Measurements from ENCODE around the gene SLC25A6.
"Not testable (repeated sequence)": the region's sequence is repeated elsewhere in the genome, so short reads cannot be mapped to it uniquely, and the experiment has no call there.

Gene SLC25A6

GRCh38 chrX:1412551-1413161 is 20.7 kb upstream of the SLC25A6 start:
- no peak overlapping the region for H3K4me3 ChIP-seq (ENCODE audit: control insufficient read depth, low read depth, low read length)
- no peak for TF ChIP-seq CTCF (IDR thresholded peaks at IDR 0.05; ENCODE audit: control insufficient read depth, insufficient read depth, low read depth, low read length, missing control alignments)

GRCh38 chrX:1411326-1411725 is 19.4 kb upstream of the SLC25A6 start:
- no peak overlapping the region for H3K4me3 ChIP-seq (ENCODE audit: control insufficient read depth, low read depth, low read length)
- no peak for DNase-seq (ENCODE audit: low read depth)
- TF ChIP-seq CTCF (IDR thresholded peaks at IDR 0.05; ENCODE audit: control insufficient read depth, insufficient read depth, low read depth, low read length, missing control alignments) = no peak

More at GRCh38 chrX:1412551-1413161, 20.7 kb upstream of the SLC25A6 start:
- DNase-seq (ENCODE audit: low read depth) = no peak

GRCh38 chrX:1407035-1407434 is 15.1 kb upstream of the SLC25A6 start:
- TF ChIP-seq CTCF (IDR thresholded peaks at IDR 0.05; ENCODE audit: control insufficient read depth, insufficient read depth, low read depth, low read length, missing control alignments) = no peak
- H3K4me3 ChIP-seq (ENCODE audit: control insufficient read depth, low read depth, low read length) = no peak overlapping the region
- no peak for DNase-seq (ENCODE audit: low read depth)

GRCh38 chrX:1405769-1406168 is 13.9 kb upstream of the SLC25A6 start:
- H3K4me3 ChIP-seq (ENCODE audit: control insufficient read depth, low read depth, low read length); DNase-seq (ENCODE audit: low read depth): not testable (repeated sequence)

GRCh38 chrX:1403867-1404266 is 12.0 kb upstream of the SLC25A6 start:
- not testable (repeated sequence) for H3K4me3 ChIP-seq (ENCODE audit: control insufficient read depth, low read depth, low read length); DNase-seq (ENCODE audit: low read depth)

GRCh38 chrX:1403228-1403627 is 11.3 kb upstream of the SLC25A6 start:
- no peak for DNase-seq (ENCODE audit: low read depth)
- H3K4me3 ChIP-seq (ENCODE audit: control insufficient read depth, low read depth, low read length) = no peak overlapping the region
- no peak for TF ChIP-seq CTCF (IDR thresholded peaks at IDR 0.05; ENCODE audit: control insufficient read depth, insufficient read depth, low read depth, low read length, missing control alignments)

- no peak for TF ChIP-seq CTCF (IDR thresholded peaks at IDR 0.05; ENCODE audit: control insufficient read depth, insufficient read depth, low read depth, low read length, missing control alignments)
- DNase-seq (ENCODE audit: low read depth) = no peak
These were observed 9.9 kb upstream of the SLC25A6 start for GRCh38 chrX:1401611-1402430.

More at GRCh38 chrX:1401611-1402430, 9.9 kb upstream of the SLC25A6 start:
- H3K4me3 ChIP-seq (ENCODE audit: control insufficient read depth, low read depth, low read length) = no peak overlapping the region
